GM18873 (cell line): ENCODE data around the gene PRKCG.
"Not testable (repeated sequence)": the region's sequence is repeated elsewhere in the genome, so short reads cannot be mapped to it uniquely, and the experiment has no call there.

Experiments used
- ATAC-seq: cut with Tn5 transposase; IDR thresholded peaks from one replicate; pipeline ENCODE4 v1.9.1; 2021; ENCODE audit warnings: mild to moderate bottlenecking, moderate library complexity, moderate number of reproducible peaks; ENCODE audit not compliant: unreplicated experiment, low FRiP score

PRKCG gene

DNA sequence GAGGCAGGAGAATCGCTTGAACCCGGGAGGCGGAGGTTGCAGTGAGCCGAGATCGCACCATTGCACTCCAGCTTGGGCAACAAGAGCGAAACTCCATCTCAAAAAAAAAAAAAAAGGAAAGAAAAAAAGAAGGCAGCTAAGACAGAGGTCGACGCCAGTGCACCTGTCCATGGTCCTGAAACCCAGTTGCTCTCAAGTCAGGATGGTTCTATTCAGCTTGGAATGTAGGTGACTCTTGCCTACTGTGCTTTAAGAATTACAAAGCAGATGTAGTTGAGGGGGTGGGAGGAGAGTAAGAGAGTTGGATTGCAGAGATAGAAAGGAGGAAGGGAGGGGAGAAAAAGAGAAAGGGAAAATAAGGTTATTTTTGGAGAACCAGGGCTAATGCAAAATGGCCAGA is 45.7 kb downstream of the PRKCG start:
- ATAC-seq: no peak

DNA sequence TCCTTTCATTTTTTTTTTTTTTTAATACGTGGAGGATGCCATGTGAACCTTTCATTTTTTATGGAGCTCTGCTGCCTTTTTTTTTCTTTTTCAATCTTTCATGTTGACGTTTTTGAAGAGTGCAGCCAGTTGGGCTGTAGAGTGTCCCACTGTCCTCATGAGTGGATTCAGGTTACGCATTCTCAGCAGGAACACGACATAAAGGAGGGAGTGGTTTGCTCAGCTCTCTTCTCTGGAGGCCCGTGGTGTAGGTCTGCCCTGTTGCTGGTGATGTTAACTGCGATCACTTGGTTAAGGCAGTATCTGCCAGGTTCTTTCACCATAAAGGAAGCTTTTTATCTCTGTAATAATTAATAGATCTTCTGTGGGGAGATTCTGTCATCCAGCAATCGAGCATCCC is 54.0 kb downstream of the PRKCG start:
- ATAC-seq: no peak

DNA sequence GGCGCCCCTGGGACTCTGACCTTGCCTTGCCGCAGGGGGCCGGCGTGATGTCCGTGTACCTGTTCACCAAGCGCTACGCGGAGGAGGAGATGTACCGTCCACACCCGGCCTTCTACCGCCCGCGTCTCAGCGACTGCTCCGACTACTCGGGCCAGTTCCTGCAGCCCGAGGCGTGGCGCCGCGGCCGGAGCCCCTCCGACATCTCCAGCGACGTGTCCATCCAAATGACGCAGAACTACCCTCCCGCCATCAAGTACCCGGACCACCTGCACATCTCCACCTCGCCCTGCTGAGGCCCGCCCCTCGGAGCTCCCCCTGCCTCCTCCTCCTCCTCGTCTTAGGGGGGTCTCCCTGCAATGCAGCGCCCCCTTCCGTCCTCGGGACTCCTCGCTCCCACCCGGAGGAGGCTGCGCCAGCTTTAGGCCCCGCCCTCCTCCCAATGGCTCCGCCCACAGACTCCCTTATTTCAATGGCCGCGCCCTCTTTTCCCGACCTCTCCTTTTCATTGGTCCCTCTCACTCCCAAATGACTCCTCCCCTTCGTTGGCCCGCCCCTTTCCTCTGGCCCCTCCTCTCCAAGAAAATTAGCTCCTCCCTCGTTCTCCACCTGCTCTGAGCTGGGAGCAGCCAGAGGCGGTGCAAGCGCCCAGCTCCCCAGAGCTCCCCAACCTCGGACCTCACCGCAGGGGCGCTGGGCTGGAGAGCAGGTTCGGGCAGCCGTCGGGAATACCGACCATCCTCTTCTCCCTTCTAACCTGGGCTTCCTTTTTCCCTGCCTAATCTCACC is 60.2 kb downstream of the PRKCG start:
- ATAC-seq: no peak

DNA sequence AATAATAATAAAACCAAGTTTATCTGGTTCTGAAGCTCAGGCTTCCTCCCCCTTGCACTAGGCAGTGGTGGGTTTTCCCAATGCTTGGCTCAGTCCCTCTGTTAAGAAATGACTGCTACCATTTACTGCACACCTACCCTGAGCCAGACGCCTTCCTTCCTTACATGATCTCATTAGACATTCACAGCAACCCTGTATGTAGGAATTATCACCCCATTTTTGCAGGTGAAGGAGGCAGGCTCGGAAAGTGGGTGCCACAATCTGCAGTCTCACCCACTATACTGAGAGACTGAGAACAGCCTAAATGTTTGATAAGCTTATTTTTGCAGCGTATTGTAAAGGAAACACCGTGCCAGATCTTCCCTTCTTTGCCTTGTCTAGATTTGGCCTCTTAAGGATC is 62.4 kb downstream of the PRKCG start:
- ATAC-seq: no peak

DNA sequence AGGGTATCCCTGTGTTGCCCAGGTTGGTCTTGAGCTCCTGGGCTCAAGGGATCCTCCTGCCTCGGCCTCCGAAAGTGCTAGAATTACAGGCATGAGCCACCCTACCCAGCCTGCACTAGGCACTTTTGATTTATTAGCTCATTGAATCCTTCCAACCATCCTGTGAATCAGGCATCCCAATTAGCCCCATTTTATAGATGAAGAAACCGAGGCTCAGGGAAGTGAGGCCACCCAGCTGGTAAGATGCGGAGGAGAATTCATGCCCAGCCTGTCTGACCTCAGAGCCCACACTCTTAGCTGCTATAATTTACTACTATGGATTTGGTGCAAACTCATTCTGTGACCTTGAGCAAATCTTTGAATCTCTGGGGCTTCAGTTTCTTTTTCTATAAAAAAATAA is 62.9 kb downstream of the PRKCG start:
- no peak for ATAC-seq

DNA sequence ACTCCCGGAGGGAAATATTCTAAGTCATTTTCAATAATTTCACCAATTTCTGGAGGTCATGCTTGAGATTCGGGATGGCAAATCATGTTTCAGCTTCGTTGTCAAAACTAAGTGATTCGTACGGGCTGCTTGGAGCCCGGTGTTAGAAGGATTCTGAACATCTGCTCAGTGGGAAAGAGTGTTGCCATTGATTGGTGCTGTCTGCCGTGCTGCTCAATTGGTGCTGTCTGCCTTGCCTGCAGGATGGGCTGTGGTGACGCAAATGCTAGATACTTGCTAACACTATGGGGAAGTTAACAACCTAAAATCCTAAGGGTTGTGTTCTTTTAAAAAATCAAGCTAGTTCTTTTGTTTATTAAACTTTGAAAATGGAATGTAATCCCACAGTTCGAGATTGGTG is 63.4 kb downstream of the PRKCG start:
- ATAC-seq: no peak

DNA sequence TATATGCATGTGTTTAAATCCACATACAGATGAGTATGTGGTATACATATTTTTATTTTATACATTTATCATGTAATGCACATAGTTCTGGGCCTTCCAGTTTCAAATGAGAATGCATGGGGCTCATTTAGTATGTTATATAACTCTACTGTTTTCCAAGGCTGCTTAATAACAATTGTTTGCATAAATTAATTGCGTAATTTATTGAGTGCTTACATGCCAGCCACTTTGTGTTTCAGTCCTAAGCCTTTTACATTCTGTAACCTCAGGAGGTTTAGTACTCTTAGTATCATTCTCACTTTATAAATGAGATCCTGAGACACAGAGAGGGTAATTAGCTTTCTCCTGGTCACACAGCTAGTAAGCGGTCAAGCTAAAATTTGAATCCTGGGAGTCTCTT is 64.0 kb downstream of the PRKCG start:
- ATAC-seq: no peak

DNA sequence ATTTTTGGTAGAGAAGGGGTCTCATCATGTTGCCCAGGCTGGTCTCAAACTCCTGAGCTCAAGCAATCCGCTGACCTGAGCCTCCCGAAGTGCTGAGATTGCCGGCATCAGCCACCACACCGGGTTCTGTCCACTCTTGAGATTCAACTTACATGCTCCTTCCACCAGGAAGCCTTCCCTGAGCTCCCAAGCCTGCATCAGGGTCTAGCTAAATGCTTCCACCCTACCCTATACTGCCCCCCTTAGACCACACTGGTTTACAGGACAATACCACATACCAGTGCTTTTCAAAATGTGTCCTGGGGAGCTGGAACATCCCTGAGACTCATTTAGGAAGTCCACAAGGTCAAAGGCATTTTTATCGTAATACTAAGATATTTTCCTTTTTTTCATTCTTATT is 65.6 kb downstream of the PRKCG start:
- no peak for ATAC-seq

DNA sequence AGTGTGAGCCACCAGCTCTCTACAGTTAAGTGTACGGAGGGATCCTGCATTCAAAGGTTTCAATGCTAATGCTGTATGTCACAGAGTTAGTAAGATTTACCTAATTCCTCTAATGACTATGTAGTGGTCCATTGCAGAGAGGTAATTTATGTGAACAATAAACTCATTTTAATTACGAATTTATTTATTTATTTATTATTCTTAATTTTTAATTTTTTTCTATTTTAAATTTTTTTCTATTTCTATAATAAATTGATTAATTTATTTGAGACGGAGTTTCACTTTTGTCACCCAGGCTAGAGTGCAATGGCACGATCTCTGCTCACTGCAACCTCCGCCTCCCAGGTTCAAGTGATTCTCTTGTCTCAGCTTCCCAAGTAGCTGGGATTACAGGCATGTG is 66.6 kb downstream of the PRKCG start:
- not testable (repeated sequence) for ATAC-seq

DNA sequence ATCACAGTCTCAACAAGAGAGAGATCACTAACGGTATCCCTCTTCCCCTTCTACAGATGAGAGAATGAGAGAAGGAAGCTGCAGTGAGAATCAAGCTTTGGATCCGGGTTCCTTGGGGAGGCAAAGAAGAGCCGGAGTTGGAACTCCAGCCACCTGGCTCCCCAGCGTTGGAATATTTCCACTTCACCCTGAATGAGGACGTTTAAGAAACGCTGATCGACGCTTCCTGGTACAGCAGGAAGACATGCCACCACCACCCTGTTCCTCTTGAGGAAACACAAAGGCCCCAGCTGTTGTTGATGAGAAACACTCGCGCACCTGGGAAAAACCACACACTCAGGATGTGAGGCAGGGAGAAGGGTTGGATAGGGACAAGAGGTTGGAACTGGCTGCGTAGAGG is 69.4 kb downstream of the PRKCG start:
- no peak for ATAC-seq

DNA sequence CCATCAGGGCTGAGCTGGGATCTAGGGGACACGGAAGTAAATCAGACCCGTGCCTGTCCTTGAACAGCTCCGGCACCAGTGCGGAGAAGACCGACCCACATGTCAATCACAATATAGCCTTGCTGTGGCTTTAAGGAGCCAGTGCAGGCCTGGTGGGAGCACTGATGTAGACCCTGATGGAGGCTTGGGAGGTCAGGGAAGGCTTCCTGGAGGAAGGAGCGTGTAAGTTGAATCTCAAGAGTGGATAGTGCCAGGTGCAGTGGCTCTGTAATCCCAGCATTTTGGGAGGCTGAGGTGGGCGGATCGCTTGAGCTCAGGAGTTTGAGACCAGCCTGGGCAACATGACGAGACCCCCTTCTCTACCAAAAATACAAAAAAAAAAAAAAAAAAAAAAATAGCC is 70.0 kb downstream of the PRKCG start:
- ATAC-seq: no peak

DNA sequence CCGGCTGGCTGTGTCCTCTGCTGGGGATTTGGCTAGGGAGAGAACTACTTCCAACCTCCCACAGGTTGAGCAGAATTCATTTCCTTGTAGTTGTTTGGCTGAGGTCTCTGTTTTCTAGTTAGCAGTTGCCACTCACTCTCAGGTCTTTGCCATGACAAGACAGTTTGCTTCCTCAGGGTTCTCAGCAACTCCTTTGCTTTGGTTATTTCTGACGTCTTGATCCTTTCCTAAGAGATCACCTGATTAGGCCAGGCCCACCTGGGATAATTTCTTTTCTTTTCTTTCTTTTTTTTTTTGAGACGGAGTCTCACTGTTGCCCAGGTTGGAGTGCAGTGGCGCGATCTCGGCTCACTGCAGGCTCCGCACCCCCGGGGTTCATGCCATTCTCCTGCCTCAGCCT is 71.4 kb downstream of the PRKCG start:
- ATAC-seq: no peak
